HepG2 (cell line): ENCODE results near the gene ZNF79. TPM values are rescaled to one million over a fixed set of nuclear protein-coding genes. Genes with fewer than 3 reads are reported as not detected.
A peak's percentile ranks its signal among the peaks of the same experiment; 100 is the strongest.

Experiments
- ATRX ChIP-seq: sonication (generic); formaldehyde crosslinking; IDR thresholded peaks from 2 replicates; pipeline ENCODE4 v1.4.0; 2020; ENCODE audit warnings: missing genetic modification reagents, borderline replicate concordance
- CBX1 ChIP-seq: IDR thresholded peaks from one replicate; pipeline ENCODE4 v1.6.1; 2016; ENCODE audit warnings: antibody characterized with exemption, low read depth
- CBX2 ChIP-seq, 2 experiments: fragments of 200-600 bp in 1 of 2; sonication (generic); formaldehyde crosslinking in 1 of 2; IDR thresholded peaks; 2 replicates each; pipeline versions ENCODE4 v1.7.0 to v1.8.1; 2018 to 2022; ENCODE audit warnings: low read depth in 2 of 2, low read length in 1 of 2, mild to moderate bottlenecking in 1 of 2, missing genetic modification reagents in 1 of 2
- CENPT ChIP-seq: sonication (generic); formaldehyde crosslinking; IDR thresholded peaks from 2 replicates; pipeline ENCODE4 v1.8.0; 2022; ENCODE audit warnings: low read depth, mild to moderate bottlenecking, moderate library complexity, missing genetic modification reagents
- FLYWCH1 ChIP-seq: sonication (generic); formaldehyde crosslinking; IDR thresholded peaks from 2 replicates; pipeline ENCODE4 v1.8.1; 2023; ENCODE audit warnings: mild to moderate bottlenecking, missing genetic modification reagents
- MTF2 ChIP-seq: sonication (generic); formaldehyde crosslinking; IDR thresholded peaks from 2 replicates; pipeline ENCODE4 v1.5.0; 2020; ENCODE audit warnings: missing genetic modification reagents, borderline replicate concordance
- MYNN ChIP-seq: sonication (generic); formaldehyde crosslinking; IDR thresholded peaks from 2 replicates; pipeline ENCODE4 v1.4.0; 2020; ENCODE audit warnings: mild to moderate bottlenecking, low read depth, missing genetic modification reagents
- NFE2L1 ChIP-seq: sonication (generic); formaldehyde crosslinking; IDR thresholded peaks from 2 replicates; pipeline ENCODE4 v1.4.0; 2020; ENCODE audit warnings: missing genetic modification reagents, mild to moderate bottlenecking, borderline replicate concordance
- REL ChIP-seq: sonication (generic); formaldehyde crosslinking; conservative IDR thresholded peaks from 2 replicates; pipeline ENCODE4 v1.8.0; 2022; ENCODE audit warnings: mild to moderate bottlenecking, missing genetic modification reagents, moderate library complexity
- ZNF121 ChIP-seq: sonication (generic); formaldehyde crosslinking; IDR thresholded peaks from 2 replicates; pipeline ENCODE4 v1.5.0; 2020; ENCODE audit warnings: mild to moderate bottlenecking, missing genetic modification reagents
- ZNF572 ChIP-seq: sonication (generic); formaldehyde crosslinking; IDR thresholded peaks from 2 replicates; pipeline ENCODE4 v1.5.1; 2020; ENCODE audit warnings: mild to moderate bottlenecking, missing genetic modification reagents
- ZNF577 ChIP-seq: sonication (generic); formaldehyde crosslinking; IDR thresholded peaks from 2 replicates; pipeline ENCODE4 v1.4.0; 2020; ENCODE audit warnings: mild to moderate bottlenecking, low read depth, missing genetic modification reagents, borderline replicate concordance
- polyA plus RNA-seq, 8 experiments: library from polyadenylated mRNA; depleted of rRNA in 3 of 8; stranded (reverse) in 7 of 8; unstranded in 1 of 8; fragments of >200 nt; fragmentation: Illumina TruSeq in 4 of 8; extraction: Trizol in 4 of 8; gene quantifications; 2 replicates each; pipeline versions ENCODE4 v1.2.1 to v1.2.3, GENCODE V29; 2011 to 2016; ENCODE audit warnings: low read depth in 4 of 8, missing spikeins in 1 of 8, mixed read lengths in 1 of 8; ENCODE audit not compliant: insufficient read depth in 1 of 8
- total RNA-seq, 5 experiments: library from RNA; depleted of rRNA; stranded (reverse); fragments of >200 nt; fragmentation: Illumina TruSeq; extraction: Trizol; gene quantifications; 2 replicates each; pipeline ENCODE4 v1.2.3, GENCODE V29; 2016; ENCODE audit warnings: low read depth in 1 of 5
- TF ChIP-seq, protein P1 (sequence below): IDR thresholded peaks from 2 replicates; pipeline ENCODE4 v1.6.1; 2012; ENCODE audit warnings: low read depth, low read length, improper control_type of control experiment
- TF ChIP-seq, protein P2 (sequence below): sonication (generic); formaldehyde crosslinking; IDR thresholded peaks from 2 replicates; pipeline ENCODE4 v1.4.0; 2020; ENCODE audit warnings: missing genetic modification reagents, borderline replicate concordance
- TF ChIP-seq, protein P3 (sequence below): sonication (generic); formaldehyde crosslinking; IDR thresholded peaks from 2 replicates; pipeline ENCODE4 v1.8.1; 2022; ENCODE audit warnings: mild to moderate bottlenecking, missing genetic modification reagents
- TF ChIP-seq, protein P4 (sequence below): sonication (generic); formaldehyde crosslinking; IDR thresholded peaks from 2 replicates; pipeline ENCODE4 v1.4.0; 2020; ENCODE audit warnings: mild to moderate bottlenecking, missing genetic modification reagents, borderline replicate concordance
- TF ChIP-seq, protein P5 (sequence below): sonication (generic); formaldehyde crosslinking; IDR thresholded peaks from 2 replicates; pipeline ENCODE4 v1.4.0; 2020; ENCODE audit warnings: mild to moderate bottlenecking, missing genetic modification reagents
- TF ChIP-seq, protein P6 (sequence below): sonication (generic); formaldehyde crosslinking; IDR thresholded peaks from 2 replicates; pipeline ENCODE4 v1.5.0; 2020; ENCODE audit warnings: missing genetic modification reagents, mild to moderate bottlenecking, borderline replicate concordance

The ZNF79 gene
- total and polyA plus RNA-seq, 2 of the 13 experiments (the other 11 are each of a cell fraction or from before 2014, with no cell fraction given) = 3.7 to 8.1 TPM

DNA sequence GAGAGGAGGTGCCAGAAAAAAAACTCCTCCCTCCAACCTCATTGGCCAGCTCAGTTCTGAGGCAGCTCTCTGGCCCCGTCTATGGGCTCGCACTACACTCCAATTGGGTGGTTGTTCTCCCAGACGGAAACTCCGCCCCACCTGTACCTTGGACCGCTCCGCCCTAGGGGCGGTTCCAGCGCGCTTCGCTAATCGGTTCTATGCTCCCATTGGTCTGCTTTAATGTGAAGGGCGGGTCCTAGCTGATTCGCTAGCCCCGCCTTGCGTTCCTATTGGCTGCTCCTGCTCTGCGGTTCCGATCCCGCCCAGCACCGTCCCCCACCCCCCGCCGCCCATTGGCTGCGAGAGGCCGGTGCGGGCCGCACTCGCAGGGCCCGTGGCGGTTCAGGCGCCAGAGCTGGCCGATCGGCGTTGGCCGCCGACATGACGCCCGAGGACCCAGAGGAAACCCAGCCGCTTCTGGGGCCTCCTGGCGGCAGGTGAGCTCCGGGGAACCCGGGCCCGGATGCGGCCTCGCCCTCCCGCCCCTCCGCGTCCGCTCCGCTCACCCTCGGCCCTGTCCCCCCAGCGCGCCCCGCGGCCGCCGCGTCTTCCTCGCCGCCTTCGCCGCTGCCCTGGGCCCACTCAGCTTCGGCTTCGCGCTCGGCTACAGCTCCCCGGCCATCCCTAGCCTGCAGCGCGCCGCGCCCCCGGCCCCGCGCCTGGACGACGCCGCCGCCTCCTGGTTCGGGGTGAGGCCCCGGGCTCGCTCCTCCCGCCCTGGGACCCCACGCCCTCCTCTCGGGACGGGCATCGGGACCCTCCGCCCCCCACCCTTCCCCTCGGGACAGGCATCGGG is 27.2 kb upstream of the ZNF79 start, which contains the start of gene SLC2A8 (continued):
- TF ChIP-seq MYNN (CRISPR knock-in tag) (no peak), CBX2 (IDR thresholded peaks at IDR 0.05; ENCODE audit: low read depth, low read length) (no peak), CBX2 (CRISPR knock-in tag; IDR thresholded peaks at IDR 0.05; ENCODE audit: low read depth) (no peak), REL (no peak), CENPT (CRISPR knock-in tag) (no peak), ZNF121 (peak; percentile 94), FLYWCH1 (CRISPR knock-in tag) (no peak), ATRX (CRISPR knock-in tag) (no peak), ZNF577 (no peak), MTF2 (CRISPR knock-in tag) (no peak), CBX1 (no peak), NFE2L1 (CRISPR knock-in tag) (no peak), ZNF572 (CRISPR knock-in tag) (no peak)
- TF ChIP-seq, protein P1, sequence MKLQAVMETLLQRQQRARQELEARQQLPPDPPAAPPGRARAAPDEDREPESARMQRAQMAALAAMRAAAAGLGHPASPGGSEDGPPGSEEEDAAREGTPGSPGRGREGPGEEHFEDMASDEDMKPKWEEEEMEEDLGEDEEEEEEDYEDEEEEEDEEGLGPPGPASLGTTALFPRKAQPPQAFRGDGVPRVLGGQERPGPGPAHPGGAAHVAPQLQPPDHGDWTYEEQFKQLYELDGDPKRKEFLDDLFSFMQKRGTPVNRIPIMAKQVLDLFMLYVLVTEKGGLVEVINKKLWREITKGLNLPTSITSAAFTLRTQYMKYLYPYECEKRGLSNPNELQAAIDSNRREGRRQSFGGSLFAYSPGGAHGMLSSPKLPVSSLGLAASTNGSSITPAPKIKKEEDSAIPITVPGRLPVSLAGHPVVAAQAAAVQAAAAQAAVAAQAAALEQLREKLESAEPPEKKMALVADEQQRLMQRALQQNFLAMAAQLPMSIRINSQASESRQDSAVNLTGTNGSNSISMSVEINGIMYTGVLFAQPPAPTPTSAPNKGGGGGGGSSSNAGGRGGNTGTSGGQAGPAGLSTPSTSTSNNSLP = no peak
- TF ChIP-seq, protein P2, sequence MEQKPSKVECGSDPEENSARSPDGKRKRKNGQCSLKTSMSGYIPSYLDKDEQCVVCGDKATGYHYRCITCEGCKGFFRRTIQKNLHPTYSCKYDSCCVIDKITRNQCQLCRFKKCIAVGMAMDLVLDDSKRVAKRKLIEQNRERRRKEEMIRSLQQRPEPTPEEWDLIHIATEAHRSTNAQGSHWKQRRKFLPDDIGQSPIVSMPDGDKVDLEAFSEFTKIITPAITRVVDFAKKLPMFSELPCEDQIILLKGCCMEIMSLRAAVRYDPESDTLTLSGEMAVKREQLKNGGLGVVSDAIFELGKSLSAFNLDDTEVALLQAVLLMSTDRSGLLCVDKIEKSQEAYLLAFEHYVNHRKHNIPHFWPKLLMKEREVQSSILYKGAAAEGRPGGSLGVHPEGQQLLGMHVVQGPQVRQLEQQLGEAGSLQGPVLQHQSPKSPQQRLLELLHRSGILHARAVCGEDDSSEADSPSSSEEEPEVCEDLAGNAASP = no peak
- TF ChIP-seq, protein P3, sequence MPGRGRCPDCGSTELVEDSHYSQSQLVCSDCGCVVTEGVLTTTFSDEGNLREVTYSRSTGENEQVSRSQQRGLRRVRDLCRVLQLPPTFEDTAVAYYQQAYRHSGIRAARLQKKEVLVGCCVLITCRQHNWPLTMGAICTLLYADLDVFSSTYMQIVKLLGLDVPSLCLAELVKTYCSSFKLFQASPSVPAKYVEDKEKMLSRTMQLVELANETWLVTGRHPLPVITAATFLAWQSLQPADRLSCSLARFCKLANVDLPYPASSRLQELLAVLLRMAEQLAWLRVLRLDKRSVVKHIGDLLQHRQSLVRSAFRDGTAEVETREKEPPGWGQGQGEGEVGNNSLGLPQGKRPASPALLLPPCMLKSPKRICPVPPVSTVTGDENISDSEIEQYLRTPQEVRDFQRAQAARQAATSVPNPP = no peak
- TF ChIP-seq, protein P4, sequence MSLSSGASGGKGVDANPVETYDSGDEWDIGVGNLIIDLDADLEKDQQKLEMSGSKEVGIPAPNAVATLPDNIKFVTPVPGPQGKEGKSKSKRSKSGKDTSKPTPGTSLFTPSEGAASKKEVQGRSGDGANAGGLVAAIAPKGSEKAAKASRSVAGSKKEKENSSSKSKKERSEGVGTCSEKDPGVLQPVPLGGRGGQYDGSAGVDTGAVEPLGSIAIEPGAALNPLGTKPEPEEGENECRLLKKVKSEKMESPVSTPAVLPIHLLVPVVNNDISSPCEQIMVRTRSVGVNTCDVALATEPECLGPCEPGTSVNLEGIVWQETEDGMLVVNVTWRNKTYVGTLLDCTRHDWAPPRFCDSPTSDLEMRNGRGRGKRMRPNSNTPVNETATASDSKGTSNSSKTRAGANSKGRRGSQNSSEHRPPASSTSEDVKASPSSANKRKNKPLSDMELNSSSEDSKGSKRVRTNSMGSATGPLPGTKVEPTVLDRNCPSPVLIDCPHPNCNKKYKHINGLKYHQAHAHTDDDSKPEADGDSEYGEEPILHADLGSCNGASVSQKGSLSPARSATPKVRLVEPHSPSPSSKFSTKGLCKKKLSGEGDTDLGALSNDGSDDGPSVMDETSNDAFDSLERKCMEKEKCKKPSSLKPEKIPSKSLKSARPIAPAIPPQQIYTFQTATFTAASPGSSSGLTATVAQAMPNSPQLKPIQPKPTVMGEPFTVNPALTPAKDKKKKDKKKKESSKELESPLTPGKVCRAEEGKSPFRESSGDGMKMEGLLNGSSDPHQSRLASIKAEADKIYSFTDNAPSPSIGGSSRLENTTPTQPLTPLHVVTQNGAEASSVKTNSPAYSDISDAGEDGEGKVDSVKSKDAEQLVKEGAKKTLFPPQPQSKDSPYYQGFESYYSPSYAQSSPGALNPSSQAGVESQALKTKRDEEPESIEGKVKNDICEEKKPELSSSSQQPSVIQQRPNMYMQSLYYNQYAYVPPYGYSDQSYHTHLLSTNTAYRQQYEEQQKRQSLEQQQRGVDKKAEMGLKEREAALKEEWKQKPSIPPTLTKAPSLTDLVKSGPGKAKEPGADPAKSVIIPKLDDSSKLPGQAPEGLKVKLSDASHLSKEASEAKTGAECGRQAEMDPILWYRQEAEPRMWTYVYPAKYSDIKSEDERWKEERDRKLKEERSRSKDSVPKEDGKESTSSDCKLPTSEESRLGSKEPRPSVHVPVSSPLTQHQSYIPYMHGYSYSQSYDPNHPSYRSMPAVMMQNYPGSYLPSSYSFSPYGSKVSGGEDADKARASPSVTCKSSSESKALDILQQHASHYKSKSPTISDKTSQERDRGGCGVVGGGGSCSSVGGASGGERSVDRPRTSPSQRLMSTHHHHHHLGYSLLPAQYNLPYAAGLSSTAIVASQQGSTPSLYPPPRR = no peak
- TF ChIP-seq, protein P5, sequence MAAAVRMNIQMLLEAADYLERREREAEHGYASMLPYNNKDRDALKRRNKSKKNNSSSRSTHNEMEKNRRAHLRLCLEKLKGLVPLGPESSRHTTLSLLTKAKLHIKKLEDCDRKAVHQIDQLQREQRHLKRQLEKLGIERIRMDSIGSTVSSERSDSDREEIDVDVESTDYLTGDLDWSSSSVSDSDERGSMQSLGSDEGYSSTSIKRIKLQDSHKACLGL (CRISPR knock-in tag) = no peak
- TF ChIP-seq, protein P6, sequence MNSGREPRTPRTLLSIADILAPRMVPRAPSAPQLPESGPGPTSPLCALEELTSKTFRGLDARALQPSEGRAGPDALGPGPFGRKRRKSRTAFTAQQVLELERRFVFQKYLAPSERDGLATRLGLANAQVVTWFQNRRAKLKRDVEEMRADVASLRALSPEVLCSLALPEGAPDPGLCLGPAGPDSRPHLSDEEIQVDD (CRISPR knock-in tag) = no peak
